Activated T-helper 1 cell treated with Interleukin-2 at 50 U/mL for 16 hours (primary cell): ENCODE measurements around the gene EPX.

Experiments used
- DNase-seq: peaks from one replicate; pipeline ENCODE4 v3.0.0-alpha.2; 2020; ENCODE audit warnings: low read depth

Gene EPX

DNA sequence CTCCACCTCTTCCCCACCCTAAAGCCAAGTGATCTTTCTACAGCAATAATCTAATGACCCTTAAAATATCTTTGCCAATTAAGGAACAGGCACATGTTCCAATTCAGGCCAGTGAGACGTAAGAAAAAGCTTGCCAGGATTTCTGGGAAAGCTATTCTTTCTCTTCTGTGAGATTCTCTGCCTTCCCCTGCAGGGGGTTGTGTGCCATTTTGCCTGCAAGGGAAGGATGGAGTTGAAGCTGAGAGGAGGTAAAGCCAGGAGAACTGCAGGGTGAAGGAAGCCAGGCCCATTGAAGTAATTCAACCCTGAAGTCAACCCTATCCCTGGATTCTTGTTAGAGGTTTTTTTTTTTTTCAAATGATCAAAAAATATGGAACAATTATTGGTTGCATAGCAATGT is 36.9 kb downstream of the EPX start:
- no peak for DNase-seq

DNA sequence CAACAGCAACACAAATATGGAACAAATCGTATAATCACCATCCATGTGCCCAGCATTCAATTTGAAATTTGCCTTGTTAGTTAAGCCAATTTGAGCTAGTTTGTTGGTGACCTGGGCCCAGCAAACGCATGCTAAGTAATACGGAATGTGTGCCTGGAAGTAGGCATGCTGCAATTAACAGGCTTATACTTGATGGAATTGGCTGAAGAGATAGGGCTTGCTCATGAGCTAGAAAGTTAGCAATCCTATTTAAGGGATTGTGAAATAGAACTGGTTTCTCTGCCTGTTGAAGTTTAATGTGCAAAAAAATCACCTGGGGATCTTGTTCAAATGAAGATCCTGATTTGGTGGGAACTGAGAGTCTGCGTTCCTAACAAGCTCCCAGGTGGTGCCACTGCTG is 37.4 kb downstream of the EPX start:
- DNase-seq: no peak

- no peak for DNase-seq
Observed at GRCh38 chr17:58231641-58232040, 39.1 kb downstream of the EPX start.

DNA sequence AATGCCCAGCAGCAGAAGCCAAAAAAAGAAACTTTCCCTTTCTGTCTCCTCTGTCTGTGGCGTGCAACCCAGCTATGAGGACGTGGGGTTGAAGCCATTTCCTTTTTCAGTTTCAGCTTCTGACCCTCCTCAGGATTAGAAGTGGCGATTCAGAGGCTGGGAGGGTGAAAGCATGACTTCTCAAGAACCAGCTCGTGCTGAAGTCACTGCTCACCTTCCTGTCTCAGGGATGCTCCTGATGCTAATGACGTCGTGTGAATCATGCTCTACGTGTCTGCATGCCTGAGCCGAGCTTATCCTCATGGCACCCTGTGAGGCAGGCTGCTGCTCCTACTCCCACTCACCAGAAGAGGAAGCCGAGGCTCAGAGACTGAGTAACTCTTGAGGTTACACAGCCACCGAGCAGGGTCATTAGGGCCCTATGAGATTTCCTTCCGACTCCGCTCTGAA is 40.2 kb downstream of the EPX start:
- no peak for DNase-seq

DNA sequence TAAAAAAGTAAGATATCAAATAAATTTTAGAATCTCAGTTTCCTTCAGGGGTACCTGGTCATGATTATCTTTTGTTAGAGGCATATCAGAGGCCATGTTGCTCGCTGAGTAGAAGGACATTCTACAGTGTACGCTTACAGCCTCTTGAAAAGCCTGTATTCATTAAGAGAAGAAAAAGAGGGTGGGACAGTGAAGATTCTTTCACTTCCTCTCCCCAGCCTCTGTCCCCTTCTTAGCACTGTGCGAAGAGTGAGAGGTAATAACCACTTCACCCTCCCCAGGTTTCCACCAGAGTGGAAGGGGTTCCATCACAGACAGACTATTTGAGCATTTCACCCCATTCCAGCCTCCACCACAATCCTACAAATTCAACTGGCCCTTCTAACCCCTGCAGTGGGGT is 41.0 kb downstream of the EPX start:
- no peak for DNase-seq

- DNase-seq: no peak
Observed at GRCh38 chr17:58234512-58234911, 42.0 kb downstream of the EPX start.

DNA sequence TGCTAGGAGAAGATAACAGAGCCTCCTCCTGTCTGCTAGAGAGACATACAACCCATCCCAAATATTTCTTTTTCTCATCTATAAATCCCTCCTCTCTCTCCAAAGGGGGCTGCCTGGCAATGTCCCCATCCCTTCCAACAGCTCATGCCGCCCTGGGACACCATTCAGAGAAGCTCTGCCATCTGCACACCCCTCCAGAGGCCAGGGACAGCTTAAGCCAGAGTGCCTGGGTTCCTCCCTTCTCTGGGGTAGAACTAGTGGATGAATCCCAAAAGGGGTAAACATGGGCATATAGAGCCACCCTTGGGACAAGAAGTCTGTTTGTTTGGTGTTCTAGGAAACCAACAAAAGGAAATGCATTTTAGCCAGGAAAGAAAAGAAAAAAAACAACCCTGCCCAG is 43.3 kb downstream of the EPX start:
- no peak for DNase-seq

GRCh38 chr17:58236394-58236793 is 43.9 kb downstream of the EPX start:
- DNase-seq: no peak

DNA sequence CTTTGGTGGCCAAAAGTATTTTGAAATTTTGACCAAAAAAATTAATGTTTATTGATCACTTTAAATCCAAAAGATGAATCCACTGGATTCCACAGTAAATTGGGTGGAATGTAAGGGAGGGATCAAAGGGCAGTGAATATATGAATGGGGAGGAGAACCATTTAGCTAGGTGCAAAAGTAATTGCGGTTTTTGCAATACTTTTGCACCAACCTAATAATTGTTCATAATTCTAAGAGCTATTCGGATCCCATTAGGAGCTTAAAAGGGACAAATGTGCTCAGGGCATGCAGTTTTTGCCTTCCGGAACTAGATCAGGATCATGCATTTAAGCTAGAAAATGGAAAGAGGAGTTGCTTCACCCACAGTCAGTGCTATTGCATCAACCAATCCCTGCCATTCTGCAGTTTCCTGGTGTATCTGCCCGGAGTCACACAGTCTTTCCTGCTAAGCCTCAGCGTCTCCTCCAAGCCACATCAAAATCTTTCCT is 45.7 kb downstream of the EPX start, which contains the start of gene LPO:
LPO (plus strand) TSS at position 438 of the 488 bp plus-strand sequence. CDS start 4,396 bp downstream, outside the sequence.
- no peak for DNase-seq

GRCh38 chr17:58239987-58240386 is 47.5 kb downstream of the EPX start:
- no peak for DNase-seq

DNA sequence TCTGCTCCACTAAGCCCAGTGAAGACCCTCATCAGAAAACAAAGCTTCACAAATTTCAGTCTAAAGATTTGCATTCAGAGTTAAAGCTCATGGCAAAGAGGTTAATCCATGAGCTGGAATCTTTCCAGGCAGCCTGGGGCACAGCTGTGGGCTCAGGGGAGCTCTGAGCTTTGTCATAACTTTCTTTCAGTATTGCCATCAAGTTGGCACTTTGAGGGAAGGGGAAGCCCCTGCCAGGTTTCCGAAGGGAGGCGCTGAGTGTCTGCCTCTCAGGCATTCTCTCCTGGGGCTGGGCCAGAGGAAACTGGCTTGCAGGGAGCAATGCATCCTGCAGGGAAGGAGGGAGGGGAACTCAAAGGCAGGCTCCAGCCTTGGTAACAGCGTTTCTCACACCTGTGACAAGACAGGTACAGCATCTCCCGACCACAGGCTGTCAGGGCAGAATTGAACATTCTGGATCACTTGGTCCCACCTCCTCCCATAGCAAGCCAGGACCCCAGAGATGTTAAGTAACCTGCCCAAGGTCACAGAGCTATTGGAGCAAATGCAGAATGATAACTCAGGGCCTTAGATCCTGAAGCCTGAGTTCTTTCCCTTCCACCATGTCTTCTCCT is 49.8 kb downstream of the EPX start:
- DNase-seq: no peak

GRCh38 chr17:58244963-58245362 is 52.4 kb downstream of the EPX start:
- no peak for DNase-seq

DNA sequence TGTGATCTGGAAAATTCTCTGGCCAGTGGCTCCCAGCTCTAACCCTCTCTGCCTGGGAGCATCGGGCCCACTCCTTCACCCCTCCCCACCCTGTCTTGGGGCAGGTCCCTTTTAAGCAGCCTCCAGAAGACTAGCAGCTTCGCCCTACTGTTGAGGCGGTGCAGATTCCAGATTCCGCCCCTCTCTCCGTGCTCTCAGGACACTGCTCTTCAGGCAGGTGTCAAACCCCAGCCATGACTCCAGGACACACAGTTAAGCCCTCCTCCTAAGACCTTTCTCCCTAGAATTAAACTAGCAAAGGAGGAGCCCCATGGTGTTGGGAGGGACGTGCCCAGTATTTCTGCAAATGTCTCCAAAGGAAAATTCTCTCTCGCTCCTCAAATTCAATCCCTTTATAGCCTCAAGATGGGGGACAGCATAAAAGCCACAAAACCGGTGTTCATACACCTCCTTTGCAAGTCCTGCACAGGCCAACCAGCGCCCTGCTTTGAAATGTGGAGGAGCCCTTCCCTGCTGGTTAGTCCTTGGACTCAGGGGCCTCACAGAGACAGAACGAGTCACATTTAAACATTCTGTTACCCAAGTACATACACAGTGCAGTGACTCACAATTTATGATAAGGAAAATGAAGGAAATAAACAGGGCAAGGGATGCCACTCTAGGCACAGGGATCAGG is 53.0 kb downstream of the EPX start:
- DNase-seq: no peak

GRCh38 chr17:58246104-58246740 is 53.7 kb downstream of the EPX start:
- no peak for DNase-seq

- DNase-seq: no peak
Observed at GRCh38 chr17:58246781-58247180, 54.3 kb downstream of the EPX start.

DNA sequence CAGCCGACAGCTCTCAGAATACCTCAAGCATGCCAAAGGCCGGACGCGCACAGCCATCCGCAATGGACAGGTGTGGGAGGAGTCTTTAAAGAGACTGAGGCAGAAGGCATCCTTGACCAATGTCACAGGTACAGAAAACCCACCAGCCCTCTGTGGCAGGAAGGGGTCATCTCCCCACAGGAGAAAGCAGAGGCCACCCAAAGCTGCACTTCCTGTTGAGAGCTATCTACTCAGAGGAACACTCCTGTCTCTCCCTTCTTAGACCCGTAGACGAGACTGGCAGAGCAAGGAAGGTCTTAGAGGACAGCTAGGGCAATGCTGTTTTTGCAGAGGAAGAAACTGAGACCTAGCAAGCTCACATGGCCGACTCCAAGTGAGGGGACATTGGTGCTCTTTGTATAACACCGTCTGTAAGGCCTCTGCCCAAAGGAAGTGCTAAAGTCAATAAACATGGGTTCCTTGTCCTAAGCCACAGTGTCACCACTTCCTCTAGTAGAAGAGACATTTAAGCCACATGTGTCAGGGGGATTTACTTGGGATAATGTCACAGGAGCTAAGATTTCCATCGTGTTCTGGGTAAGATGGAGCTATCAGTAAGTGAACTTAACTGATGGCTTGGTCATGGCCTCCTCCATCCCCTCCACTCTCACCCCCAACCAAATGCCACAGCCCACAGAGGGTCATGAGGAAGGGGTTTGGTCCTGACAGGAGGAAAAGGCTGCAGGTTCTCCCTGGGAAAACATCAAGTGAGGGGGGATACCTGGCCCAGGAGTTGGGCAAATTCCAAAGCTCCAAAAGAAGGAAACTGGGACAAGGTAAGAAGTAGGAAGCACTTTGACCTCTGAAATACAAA is 55.2 kb downstream of the EPX start:
- DNase-seq: no peak

GRCh38 chr17:58248955-58249269 is 56.4 kb downstream of the EPX start:
- DNase-seq: no peak

DNA sequence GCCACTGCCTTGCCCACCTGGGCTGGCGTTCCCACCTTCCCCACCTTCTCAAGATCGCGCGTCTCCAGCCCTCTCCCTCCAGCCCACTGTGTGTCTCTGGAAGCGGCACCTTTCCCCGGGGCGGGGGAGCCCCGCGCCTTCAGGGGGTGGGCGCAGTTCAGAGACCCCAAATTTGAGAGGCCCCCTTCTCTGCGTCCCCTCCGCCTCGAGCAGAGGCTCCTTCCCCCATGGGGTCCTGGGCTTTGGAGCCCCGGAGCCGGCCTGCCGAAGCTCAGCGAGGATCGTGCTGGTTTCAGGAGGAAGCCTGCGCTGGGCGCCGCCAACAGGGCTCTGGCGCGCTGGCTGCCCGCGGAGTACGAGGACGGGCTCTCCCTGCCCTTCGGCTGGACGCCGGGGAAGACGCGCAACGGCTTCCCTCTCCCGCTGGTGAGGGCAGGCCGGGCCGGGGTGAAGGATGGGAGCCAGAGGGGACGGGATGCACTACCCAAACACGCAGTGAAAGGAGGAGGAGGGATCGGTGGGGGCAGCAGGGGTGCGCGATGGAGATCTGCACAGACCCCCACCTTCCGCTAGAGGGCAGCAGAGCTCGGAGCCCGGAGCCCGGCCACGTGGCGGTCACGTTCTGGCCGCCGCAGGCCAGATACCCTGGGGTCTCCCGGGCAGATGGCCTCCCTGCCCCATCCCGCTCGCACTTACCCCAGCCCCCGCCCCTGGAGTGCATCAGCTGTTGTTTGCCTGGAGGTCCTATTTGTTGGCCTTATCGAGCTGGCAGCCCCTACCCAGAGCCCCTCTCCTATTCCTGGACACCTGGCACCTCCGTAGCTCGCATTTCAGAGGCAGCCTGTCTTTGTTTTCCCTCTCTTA is 57.0 kb downstream of the EPX start:
- DNase-seq: peak; percentile 53

DNA sequence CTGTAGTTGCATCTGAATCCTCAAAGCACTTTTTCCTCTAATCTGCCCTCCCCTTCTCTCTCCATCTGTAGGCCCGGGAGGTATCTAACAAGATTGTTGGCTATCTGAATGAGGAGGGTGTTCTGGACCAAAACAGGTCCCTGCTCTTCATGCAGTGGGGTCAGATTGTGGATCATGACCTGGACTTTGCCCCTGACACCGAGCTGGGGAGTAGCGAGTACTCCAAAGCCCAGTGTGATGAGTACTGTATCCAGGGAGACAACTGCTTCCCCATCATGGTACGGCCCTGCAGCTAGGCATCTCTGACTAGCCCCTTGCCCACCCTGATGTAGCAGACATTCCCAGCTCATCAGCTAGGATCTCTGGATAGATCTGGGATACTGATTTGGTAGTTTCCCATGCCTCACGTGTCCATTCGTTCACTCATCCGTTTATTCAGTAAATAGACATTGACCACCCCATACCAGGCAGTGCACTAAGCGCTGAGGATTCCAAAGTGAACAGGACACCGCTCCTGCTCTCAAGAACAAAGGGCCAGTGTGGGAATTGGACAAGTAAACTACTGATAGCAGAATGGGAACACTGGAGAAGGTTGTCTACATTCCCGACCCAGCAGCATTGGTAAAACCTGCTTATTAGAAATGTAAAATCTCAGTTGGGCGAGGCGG is 58.0 kb downstream of the EPX start:
- no peak for DNase-seq

- DNase-seq: no peak
Observed at GRCh38 chr17:58252141-58252540, 59.6 kb downstream of the EPX start.

DNA sequence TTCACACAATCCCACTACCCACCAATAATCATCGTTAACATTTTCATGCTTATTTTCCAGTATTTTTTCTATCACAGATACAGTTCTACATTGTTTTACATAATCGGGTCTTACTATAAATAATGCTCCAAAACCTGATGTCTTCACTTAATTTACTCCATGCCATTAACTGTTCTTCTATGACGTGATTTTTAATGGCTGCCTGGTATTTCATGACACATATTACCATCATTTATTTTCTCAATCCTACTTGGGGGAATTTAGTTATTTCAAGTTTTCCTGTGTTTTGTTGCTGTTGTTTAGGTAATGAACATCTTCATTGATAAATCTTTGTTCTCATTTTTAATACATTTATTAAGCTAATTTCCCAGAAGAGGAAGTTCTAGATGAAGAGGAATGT is 60.6 kb downstream of the EPX start:
- DNase-seq: no peak
